PC-3 (cell line): ENCODE measurements around the gene PKIG. TPM values are rescaled to one million over a fixed set of nuclear protein-coding genes. Genes with fewer than 3 reads are reported as not detected.
A peak's percentile ranks its signal among the peaks of the same experiment; 100 is the strongest.

Experiments
- ATAC-seq: fragments of 200-7000 bp; cut with Tn5 transposase; 2 replicates; pipeline ENCODE4 v1.9.1; 2020; ENCODE audit warnings: mild to moderate bottlenecking, moderate library complexity
- BruUV-seq: library from RNA; stranded (reverse); fragments of 400-500 nt; replicated peaks from 2 replicates; lab custom pipeline; 2021; lab: Mats Ljungman, UMichigan
- CTCF ChIA-PET: fragments of 300-600 bp; sonication (Branson Sonifier 250); formaldehyde crosslinking; loops from one replicate; lab custom pipeline; 2022; ENCODE audit warnings: antibody characterized with exemption; lab: Charles Lee
- POLR2A ChIA-PET: fragments of 300-600 bp; sonication (Branson Sonifier 250); formaldehyde crosslinking; loops from one replicate; lab custom pipeline; 2022; ENCODE audit warnings: antibody characterized with exemption; ENCODE audit not compliant: unreplicated experiment; lab: Charles Lee
- DNase-seq: peaks from one replicate; pipeline ENCODE4 v3.0.0-alpha.2; 2015
- H2AFZ ChIP-seq: fragments of 300-600 bp; sonication (generic); 2 replicates; pipeline ENCODE4 v1.6.0; 2016; ENCODE audit warnings: antibody characterized with exemption, low read length
- H3F3A ChIP-seq: fragments of 300-600 bp; sonication (generic); one replicate; pipeline ENCODE4 v1.6.0; 2017; ENCODE audit warnings: antibody characterized with exemption, low read length, control low read depth, mild to moderate bottlenecking; ENCODE audit not compliant: unreplicated experiment
- H3K27ac ChIP-seq: fragments of 300-600 bp; sonication (generic); 2 replicates; pipeline ENCODE4 v1.5.1; 2016; ENCODE audit warnings: mild to moderate bottlenecking, low read length
- H3K27me3 ChIP-seq: fragments of 300-600 bp; sonication (generic); 2 replicates; pipeline ENCODE4 v1.6.1; 2016; ENCODE audit warnings: low read length, mixed read lengths
- H3K36me3 ChIP-seq: fragments of 300-600 bp; sonication (generic); 2 replicates; pipeline ENCODE4 v1.6.1; 2016; ENCODE audit warnings: low read depth, mixed run types, low read length, mixed read lengths
- H3K4me1 ChIP-seq: fragments of 300-600 bp; sonication (generic); 2 replicates; pipeline ENCODE4 v1.5.1; 2016; ENCODE audit warnings: low read length; ENCODE audit not compliant: insufficient read depth
- H3K4me2 ChIP-seq: fragments of 300-600 bp; sonication (generic); 2 replicates; pipeline ENCODE4 v1.6.0; 2016; ENCODE audit warnings: low read length
- H3K4me3 ChIP-seq: fragments of 300-600 bp; sonication (generic); 2 replicates; pipeline ENCODE4 v1.5.1; 2016; ENCODE audit warnings: mild to moderate bottlenecking, low read length, mixed read lengths
- H3K79me2 ChIP-seq: fragments of 300-600 bp; sonication (generic); 2 replicates; pipeline ENCODE4 v1.6.1; 2017; ENCODE audit warnings: low read length, mixed read lengths
- H3K9ac ChIP-seq: fragments of 300-600 bp; sonication (generic); 2 replicates; pipeline ENCODE4 v1.6.0; 2016; ENCODE audit warnings: mild to moderate bottlenecking, low read length
- H3K9me2 ChIP-seq: fragments of 300-600 bp; sonication (generic); replicated peaks from 2 replicates; pipeline ENCODE4 v1.6.1; 2016; ENCODE audit warnings: mixed run types, low read length, mixed read lengths
- H3K9me3 ChIP-seq: fragments of 300-600 bp; sonication (generic); 2 replicates; pipeline ENCODE4 v1.6.1; 2016; ENCODE audit warnings: low read length, mixed read lengths
- H4K20me1 ChIP-seq: fragments of 300-600 bp; sonication (generic); 2 replicates; pipeline ENCODE4 v1.6.1; 2016; ENCODE audit warnings: low read length, mixed read lengths
- CTCF ChIP-seq: fragments of 300-600 bp; sonication (generic); conservative IDR thresholded peaks from 2 replicates; pipeline ENCODE4 v1.5.1; 2017; ENCODE audit warnings: antibody characterized with exemption, low read depth, mild to moderate bottlenecking, low read length
- EZH2 ChIP-seq: fragments of 300-600 bp; sonication (generic); IDR thresholded peaks from one replicate; pipeline ENCODE4 v1.6.1; 2017; ENCODE audit warnings: antibody characterized with exemption, mild to moderate bottlenecking, low read length; ENCODE audit not compliant: unreplicated experiment
- EZH2phosphoT487 ChIP-seq: fragments of 300-600 bp; sonication (generic); IDR thresholded peaks from 2 replicates; pipeline ENCODE4 v1.6.1; 2018; ENCODE audit warnings: mild to moderate bottlenecking, antibody characterized with exemption, low read length, borderline replicate concordance
- intact Hi-C: fragments of 100-400 bp; cut with micrococcal nuclease; formaldehyde crosslinking; loops from 2 replicates; pipeline ENCODE4 v1.9.0; 2023
- total RNA-seq: library from RNA; depleted of rRNA; stranded (reverse); fragments of >200 nt; gene quantifications from 2 replicates; pipeline ENCODE4 v1.2.3, GENCODE V29; 2014

Gene PKIG
- total RNA-seq, 1 experiment from 2014 or later = 47.5 TPM

GRCh38 chr20:44571362-44571988 is 10.9 kb upstream of the PKIG start:
- TF ChIP-seq EZH2 = no peak
- TF ChIP-seq EZH2phosphoT487 = no peak
- no peak for TF ChIP-seq CTCF
- Histone ChIP-seq H3K27ac (peak overlapping the region; percentile 96), H3K4me2 (no peak overlapping the region), H3K27me3 (no peaks in the 10 kb centered on the region), H4K20me1 (no peaks in the 10 kb centered on the region), H3K36me3 (no peaks in the 10 kb centered on the region), H3K9me3 (no peaks in the 10 kb centered on the region), H3K4me3 (no peak overlapping the region), H3K4me1 (peaks cover 38% of the 10 kb centered on the region), H3K9ac (no peak overlapping the region), H2AFZ (no peak overlapping the region), H3K79me2 (no peaks in the 10 kb centered on the region), H3F3A (peaks cover 14% of the 10 kb centered on the region), H3K9me2 (no peaks in the 10 kb centered on the region)
- ChIA-PET POLR2A (no interaction called here), CTCF (interaction anchor here (0.7 kb wide), 1 partner anchor 23 kb away, joined by 4 read pairs; no protein-coding TSS in a partner anchor)
- no peak for DNase-seq
- intact Hi-C loops = loop anchor here (5.0 kb wide), 1 partner anchor 39 kb away; no protein-coding TSS in a partner anchor
- no TSS peak for BruUV-seq
- ATAC-seq = no peak

GRCh38 chr20:44572551-44573500 is 9.6 kb upstream of the PKIG start:
- Histone ChIP-seq H3K4me1 (peaks cover 48% of the 10 kb centered on the region), H3K4me3 (peak overlapping the region; percentile 42), H3F3A (peaks cover 14% of the 10 kb centered on the region), H3K36me3 (no peaks in the 10 kb centered on the region), H3K27me3 (no peaks in the 10 kb centered on the region), H2AFZ (0 out of 2 replicates have a peak overlapping the region, but pooled peaks have one; percentile 12), H3K79me2 (no peaks in the 10 kb centered on the region), H3K9me3 (no peaks in the 10 kb centered on the region), H3K4me2 (peak overlapping the region; percentile 79), H3K27ac (peak overlapping the region; percentile 96), H4K20me1 (no peaks in the 10 kb centered on the region), H3K9ac (peak overlapping the region; percentile 72), H3K9me2 (no peaks in the 10 kb centered on the region)
- DNase-seq = peak; percentile 95
- POLR2A ChIA-PET = interaction anchor here (0.7 kb wide), 1 partner anchor 376 kb away, joined by 3 read pairs; no protein-coding TSS in a partner anchor
- CTCF ChIA-PET = interaction anchor here (1.8 kb wide), 1 partner anchor 35 kb away, joined by 6 read pairs; no protein-coding TSS in a partner anchor
- intact Hi-C loops = loop anchor here (1.0 to 5.0 kb wide), 4 partner anchors 20 to 78 kb away; no protein-coding TSS in a partner anchor
- TF ChIP-seq EZH2 = no peak
- TF ChIP-seq EZH2phosphoT487 = no peak
- ATAC-seq = peak; percentile 74
- BruUV-seq = no TSS peak

- Histone ChIP-seq H4K20me1 (no peaks in the 10 kb centered on the region), H3K9ac (peak overlapping the region; percentile 72; the same call in 1 of the 2 replicates), H3K36me3 (no peaks in the 10 kb centered on the region), H3K9me2 (no peaks in the 10 kb centered on the region), H3K79me2 (no peaks in the 10 kb centered on the region), H3K27me3 (no peaks in the 10 kb centered on the region), H3K27ac (peak overlapping the region; percentile 96), H3K4me3 (peak overlapping the region; percentile 42; the same call in 1 of the 2 replicates), H2AFZ (no peak overlapping the region), H3K4me1 (peaks cover 48% of the 10 kb centered on the region), H3K9me3 (no peaks in the 10 kb centered on the region), H3K4me2 (peak overlapping the region; percentile 79), H3F3A (peaks cover 14% of the 10 kb centered on the region)
- ChIA-PET CTCF (interaction anchor here (1.8 kb wide), 1 partner anchor 35 kb away, joined by 6 read pairs; no protein-coding TSS in a partner anchor), POLR2A (interaction anchor here (0.7 kb wide), 1 partner anchor 377 kb away, joined by 3 read pairs; no protein-coding TSS in a partner anchor)
- intact Hi-C loops = loop anchor here (2.0 to 5.0 kb wide), 3 partner anchors 37 to 79 kb away; no protein-coding TSS in a partner anchor
- TF ChIP-seq EZH2phosphoT487 (no peak), CTCF (no peak), EZH2 (no peak)
- BruUV-seq = no TSS peak
- no peak for ATAC-seq
- DNase-seq = no peak
These were observed 8.9 kb upstream of the PKIG start for GRCh38 chr20:44573501-44573869.
